Breast epithelium (tissue), 3 donors: ENCODE data around the gene CEP112.

Experiments used
- POLR2AphosphoS5 ChIP-seq, 3 donors: sonication (generic); formaldehyde crosslinking; IDR thresholded peaks; one replicate each; pipeline ENCODE4 v1.6.1; 2017; ENCODE audit warnings: antibody characterized with exemption in 3 of 3
- TF ChIP-seq, protein P1 (sequence below), 3 donors: fragments of 450-650 bp; IDR thresholded peaks; one replicate each; pipeline ENCODE4 v1.5.1; 2016 to 2017; ENCODE audit warnings: antibody characterized with exemption in 3 of 3, mild to moderate bottlenecking in 3 of 3, moderate library complexity in 3 of 3

- TF ChIP-seq, protein P1, sequence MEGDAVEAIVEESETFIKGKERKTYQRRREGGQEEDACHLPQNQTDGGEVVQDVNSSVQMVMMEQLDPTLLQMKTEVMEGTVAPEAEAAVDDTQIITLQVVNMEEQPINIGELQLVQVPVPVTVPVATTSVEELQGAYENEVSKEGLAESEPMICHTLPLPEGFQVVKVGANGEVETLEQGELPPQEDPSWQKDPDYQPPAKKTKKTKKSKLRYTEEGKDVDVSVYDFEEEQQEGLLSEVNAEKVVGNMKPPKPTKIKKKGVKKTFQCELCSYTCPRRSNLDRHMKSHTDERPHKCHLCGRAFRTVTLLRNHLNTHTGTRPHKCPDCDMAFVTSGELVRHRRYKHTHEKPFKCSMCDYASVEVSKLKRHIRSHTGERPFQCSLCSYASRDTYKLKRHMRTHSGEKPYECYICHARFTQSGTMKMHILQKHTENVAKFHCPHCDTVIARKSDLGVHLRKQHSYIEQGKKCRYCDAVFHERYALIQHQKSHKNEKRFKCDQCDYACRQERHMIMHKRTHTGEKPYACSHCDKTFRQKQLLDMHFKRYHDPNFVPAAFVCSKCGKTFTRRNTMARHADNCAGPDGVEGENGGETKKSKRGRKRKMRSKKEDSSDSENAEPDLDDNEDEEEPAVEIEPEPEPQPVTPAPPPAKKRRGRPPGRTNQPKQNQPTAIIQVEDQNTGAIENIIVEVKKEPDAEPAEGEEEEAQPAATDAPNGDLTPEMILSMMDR (IDR thresholded peaks at IDR 0.05): no peak
- no peak for TF ChIP-seq POLR2AphosphoS5 (IDR thresholded peaks at IDR 0.05)
These were observed 442.5 kb downstream of the CEP112 start for GRCh38 chr17:65749479-65749878.
